Gastrocnemius medialis (tissue), 4 donors: ENCODE data around the gene SIX5.

Experiments used
- POLR2A ChIP-seq, 2 donors: fragments of 450-650 bp; IDR thresholded peaks; one replicate each; pipeline ENCODE4 v1.6.1; 2017; ENCODE audit warnings: antibody characterized with exemption in 2 of 2, mild to moderate bottlenecking in 2 of 2, moderate library complexity in 2 of 2
- TF ChIP-seq, protein P1 (sequence below), 5 experiments: fragments of 450-650 bp in 3 of 5; fragments of 200-600 bp in 2 of 5; sonication (generic) in 2 of 5; IDR thresholded peaks in 4 of 5; conservative IDR thresholded peaks in 1 of 5; 1 replicate in 4 of 5; 2 replicates in 1 of 5; pipeline ENCODE4 v1.5.1; 2016 to 2019; ENCODE audit warnings: antibody characterized with exemption in 5 of 5, mild to moderate bottlenecking in 3 of 5, moderate library complexity in 3 of 5

DNA sequence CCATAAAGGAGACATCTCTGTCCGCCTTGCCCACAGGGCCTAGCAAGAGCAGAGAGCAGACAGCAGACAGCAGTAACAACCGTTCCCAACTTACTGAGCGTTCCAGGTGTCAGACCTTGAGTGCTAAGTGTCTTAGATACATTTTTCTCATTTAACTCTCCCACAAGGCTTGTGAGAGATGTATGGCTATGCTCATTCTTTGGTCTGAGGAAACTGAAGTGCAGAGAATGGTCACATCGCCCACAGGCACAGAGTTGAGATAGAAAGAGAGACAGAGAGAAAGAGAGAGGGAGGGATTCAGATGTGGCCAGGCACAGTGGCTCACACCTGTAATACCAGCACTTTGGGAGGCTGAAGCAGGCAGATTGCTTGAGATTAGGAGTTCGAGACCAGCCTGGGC, 21.5 kb downstream of the SIX5 start:
- TF ChIP-seq, protein P1, sequence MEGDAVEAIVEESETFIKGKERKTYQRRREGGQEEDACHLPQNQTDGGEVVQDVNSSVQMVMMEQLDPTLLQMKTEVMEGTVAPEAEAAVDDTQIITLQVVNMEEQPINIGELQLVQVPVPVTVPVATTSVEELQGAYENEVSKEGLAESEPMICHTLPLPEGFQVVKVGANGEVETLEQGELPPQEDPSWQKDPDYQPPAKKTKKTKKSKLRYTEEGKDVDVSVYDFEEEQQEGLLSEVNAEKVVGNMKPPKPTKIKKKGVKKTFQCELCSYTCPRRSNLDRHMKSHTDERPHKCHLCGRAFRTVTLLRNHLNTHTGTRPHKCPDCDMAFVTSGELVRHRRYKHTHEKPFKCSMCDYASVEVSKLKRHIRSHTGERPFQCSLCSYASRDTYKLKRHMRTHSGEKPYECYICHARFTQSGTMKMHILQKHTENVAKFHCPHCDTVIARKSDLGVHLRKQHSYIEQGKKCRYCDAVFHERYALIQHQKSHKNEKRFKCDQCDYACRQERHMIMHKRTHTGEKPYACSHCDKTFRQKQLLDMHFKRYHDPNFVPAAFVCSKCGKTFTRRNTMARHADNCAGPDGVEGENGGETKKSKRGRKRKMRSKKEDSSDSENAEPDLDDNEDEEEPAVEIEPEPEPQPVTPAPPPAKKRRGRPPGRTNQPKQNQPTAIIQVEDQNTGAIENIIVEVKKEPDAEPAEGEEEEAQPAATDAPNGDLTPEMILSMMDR (IDR thresholded peaks at IDR 0.05 in 4 of 5, conservative IDR thresholded peaks at IDR 0.05 in 1 of 5): no peak
- TF ChIP-seq POLR2A (IDR thresholded peaks at IDR 0.05): no peak
